Thyroid gland (tissue), 4 donors: Measurements from ENCODE around the gene UTS2. TPM values are rescaled to one million over a fixed set of nuclear protein-coding genes. Genes with fewer than 3 reads are reported as not detected.
A peak's percentile ranks its signal among the peaks of the same experiment; 100 is the strongest.

Experiments
- DNase-seq, 2 donors: peaks; one replicate each; pipeline ENCODE4 v3.0.0-alpha.2; 2019
- H3K27ac ChIP-seq, 3 donors: fragments of 200-600 bp; sonication (generic); 1 replicate in 2 of 3; 2 replicates in 1 of 3; pipeline ENCODE4 v1.5.1; 2016 to 2019; ENCODE audit warnings: mild to moderate bottlenecking in 1 of 3, moderate library complexity in 1 of 3
- H3K27me3 ChIP-seq: fragments of 200-600 bp; sonication (generic); one replicate; pipeline ENCODE4 v1.5.1; 2019
- H3K36me3 ChIP-seq, 2 donors: fragments of 200-600 bp; sonication (generic); one replicate each; pipeline ENCODE4 v1.5.1; 2016 to 2019
- H3K4me1 ChIP-seq, 2 donors: fragments of 200-600 bp; sonication (generic); one replicate each; pipeline ENCODE4 v1.5.1; 2017 to 2019
- H3K4me3 ChIP-seq, 3 donors: fragments of 200-600 bp; sonication (generic); replicated peaks in 1 of 3; 1 replicate in 2 of 3; 2 replicates in 1 of 3; pipeline ENCODE4 v1.5.1; 2016; ENCODE audit warnings: mild to moderate bottlenecking in 1 of 3
- H3K9me3 ChIP-seq: fragments of 200-600 bp; sonication (generic); one replicate; pipeline ENCODE4 v1.5.1; 2017
- POLR2A ChIP-seq, 2 donors: fragments of 450-650 bp; IDR thresholded peaks; one replicate each; pipeline ENCODE4 v1.6.1; 2017; ENCODE audit warnings: antibody characterized with exemption in 2 of 2, mild to moderate bottlenecking in 2 of 2, moderate library complexity in 1 of 2
- WGBS, 2 donors: methylation state at CpG; one replicate each; pipeline ENCODE4 v1.1.5; 2017; 5-methylcytosine and 5-hydroxymethylcytosine counted together
- intact Hi-C: fragments of 100-400 bp; cut with DNase I; formaldehyde crosslinking; loops from one replicate; pipeline ENCODE4 v1.15.1; 2023
- total RNA-seq, 4 donors: library from RNA; depleted of rRNA; stranded (reverse); fragments of >200 nt; gene quantifications; one replicate each; pipeline ENCODE4 v1.2.3, GENCODE V29; 2016
- TF ChIP-seq, protein P1 (sequence below), 6 experiments: fragments of 200-600 bp in 3 of 6; fragments of 450-650 bp in 3 of 6; sonication (generic) in 3 of 6; IDR thresholded peaks; one replicate each; pipeline ENCODE4 v1.5.1; 2016 to 2019; ENCODE audit warnings: antibody characterized with exemption in 6 of 6, mild to moderate bottlenecking in 2 of 6, inconsistent platforms in 1 of 6, moderate library complexity in 1 of 6

UTS2 gene
- total RNA-seq, 4 donors from 2014 or later: not detected

DNA sequence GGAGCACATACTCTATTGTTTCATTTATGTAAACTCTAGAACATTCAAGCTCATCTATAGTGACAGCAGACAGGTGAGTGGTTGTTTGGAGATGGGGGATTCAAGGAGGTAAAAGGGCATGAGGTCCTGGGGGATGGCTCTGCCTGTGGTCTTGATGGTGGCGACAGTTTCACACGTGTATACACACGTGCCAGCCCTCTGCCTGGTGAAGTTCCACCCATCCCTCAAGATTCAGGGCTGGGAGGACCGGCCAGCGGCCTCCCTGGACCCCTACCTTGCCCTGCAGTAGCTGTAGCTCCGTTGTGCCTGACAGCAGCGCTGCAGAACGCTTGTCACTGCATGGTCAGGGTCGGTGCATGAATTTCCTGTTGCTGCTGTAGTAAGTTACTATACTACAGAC lies 38.9 kb upstream of the UTS2 start:
- intact Hi-C loops: no loop called here
- no peaks in the 10 kb centered on the region for H3K27me3 ChIP-seq
- no peaks in the 10 kb centered on the region for H3K4me1 ChIP-seq
- H3K36me3 ChIP-seq: no peaks in the 10 kb centered on the region
- no peaks in the 10 kb centered on the region for H3K9me3 ChIP-seq
- H3K4me3 ChIP-seq: no peak overlapping the region
- WGBS, 2 donors: 59 to 64% methylated on average over 5 to 9 of the region's 9 CpGs
- no peak for TF ChIP-seq POLR2A (IDR thresholded peaks at IDR 0.05)
- TF ChIP-seq, protein P1, sequence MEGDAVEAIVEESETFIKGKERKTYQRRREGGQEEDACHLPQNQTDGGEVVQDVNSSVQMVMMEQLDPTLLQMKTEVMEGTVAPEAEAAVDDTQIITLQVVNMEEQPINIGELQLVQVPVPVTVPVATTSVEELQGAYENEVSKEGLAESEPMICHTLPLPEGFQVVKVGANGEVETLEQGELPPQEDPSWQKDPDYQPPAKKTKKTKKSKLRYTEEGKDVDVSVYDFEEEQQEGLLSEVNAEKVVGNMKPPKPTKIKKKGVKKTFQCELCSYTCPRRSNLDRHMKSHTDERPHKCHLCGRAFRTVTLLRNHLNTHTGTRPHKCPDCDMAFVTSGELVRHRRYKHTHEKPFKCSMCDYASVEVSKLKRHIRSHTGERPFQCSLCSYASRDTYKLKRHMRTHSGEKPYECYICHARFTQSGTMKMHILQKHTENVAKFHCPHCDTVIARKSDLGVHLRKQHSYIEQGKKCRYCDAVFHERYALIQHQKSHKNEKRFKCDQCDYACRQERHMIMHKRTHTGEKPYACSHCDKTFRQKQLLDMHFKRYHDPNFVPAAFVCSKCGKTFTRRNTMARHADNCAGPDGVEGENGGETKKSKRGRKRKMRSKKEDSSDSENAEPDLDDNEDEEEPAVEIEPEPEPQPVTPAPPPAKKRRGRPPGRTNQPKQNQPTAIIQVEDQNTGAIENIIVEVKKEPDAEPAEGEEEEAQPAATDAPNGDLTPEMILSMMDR (IDR thresholded peaks at IDR 0.05): no peak
- no peak overlapping the region for H3K27ac ChIP-seq
- no peak for DNase-seq

DNA sequence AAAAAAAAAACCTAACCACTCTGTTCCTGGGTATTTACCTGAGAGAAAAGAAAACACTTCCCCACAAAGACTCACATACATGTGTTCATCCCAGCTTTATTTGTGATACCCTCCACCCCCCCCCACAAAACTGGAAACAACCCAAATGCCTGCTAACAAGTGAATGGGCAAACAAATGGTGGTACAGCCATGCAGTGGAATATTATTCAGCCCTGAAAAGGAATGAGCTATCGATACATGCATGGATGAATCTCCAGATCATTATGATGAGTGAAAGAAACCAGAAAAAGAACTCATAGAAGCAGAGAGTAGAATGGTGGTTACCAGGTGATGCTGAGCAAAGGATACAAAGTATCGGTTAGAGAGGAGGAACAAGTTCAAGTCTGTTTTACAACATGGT lies 38.0 kb upstream of the UTS2 start:
- no peaks in the 10 kb centered on the region for H3K4me1 ChIP-seq

DNA sequence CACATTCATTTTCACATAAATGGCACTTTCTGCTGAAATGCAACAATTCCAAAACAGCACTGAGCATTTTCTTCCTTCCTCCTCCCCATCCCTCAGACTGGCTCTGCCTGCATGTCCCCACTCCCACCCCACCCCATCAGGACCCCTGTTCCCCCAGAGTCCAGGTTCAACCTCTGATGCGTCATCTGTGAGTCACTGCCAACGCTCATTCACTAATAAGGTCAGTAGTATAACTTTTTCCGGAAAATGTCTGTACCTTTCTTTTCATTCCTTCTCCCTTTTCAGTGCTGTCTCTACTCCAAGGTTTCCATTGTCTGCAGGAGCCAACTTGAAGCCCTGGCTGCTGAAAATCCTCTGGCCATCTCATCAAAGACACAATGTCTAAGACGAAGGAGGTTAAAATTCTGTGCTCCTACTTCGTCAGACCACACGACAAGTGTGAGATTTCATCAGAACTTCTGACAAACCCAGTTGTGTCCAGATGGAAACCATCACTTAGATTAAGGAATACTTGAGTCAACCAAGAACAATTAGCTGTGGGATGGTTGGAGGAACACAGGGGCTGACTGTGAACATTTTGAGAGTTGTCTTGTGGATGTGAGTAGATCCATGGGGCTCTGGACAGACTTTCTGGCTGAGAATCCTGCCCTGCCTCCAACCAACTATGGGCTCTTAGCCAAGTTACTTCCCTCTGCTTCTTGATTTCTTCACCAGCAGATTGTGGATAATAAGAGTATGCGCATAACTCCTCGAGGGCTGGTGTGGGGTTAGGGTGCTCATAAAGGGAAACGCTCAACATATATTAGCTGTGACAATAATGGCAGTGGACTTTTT lies 35.6 kb upstream of the UTS2 start:
- no peak for DNase-seq
- 89 to 91% methylated on average over 9 of the region's 9 CpGs for WGBS, 2 donors
- Histone ChIP-seq H3K27ac (no peak overlapping the region), H3K9me3 (no peaks in the 10 kb centered on the region), H3K27me3 (no peaks in the 10 kb centered on the region), H3K4me3 (no peak overlapping the region), H3K4me1 (no peaks in the 10 kb centered on the region), H3K36me3 (no peaks in the 10 kb centered on the region)
- no peak for TF ChIP-seq POLR2A (IDR thresholded peaks at IDR 0.05)
- TF ChIP-seq, protein P1 (IDR thresholded peaks at IDR 0.05): no peak
- intact Hi-C loops: no loop called here

More for the DNA sequence above, 38.0 kb upstream of the UTS2 start:
- no peaks in the 10 kb centered on the region for H3K36me3 ChIP-seq
- no peaks in the 10 kb centered on the region for H3K27me3 ChIP-seq
- H3K4me3 ChIP-seq: no peak overlapping the region
- intact Hi-C loops: no loop called here
- H3K9me3 ChIP-seq: no peaks in the 10 kb centered on the region
- no peak for DNase-seq
- H3K27ac ChIP-seq: no peak overlapping the region
- WGBS, 2 donors: 96 to 97% methylated on average over 2 of the region's 2 CpGs
- TF ChIP-seq, protein P1 (IDR thresholded peaks at IDR 0.05): no peak
- no peak for TF ChIP-seq POLR2A (IDR thresholded peaks at IDR 0.05)

DNA sequence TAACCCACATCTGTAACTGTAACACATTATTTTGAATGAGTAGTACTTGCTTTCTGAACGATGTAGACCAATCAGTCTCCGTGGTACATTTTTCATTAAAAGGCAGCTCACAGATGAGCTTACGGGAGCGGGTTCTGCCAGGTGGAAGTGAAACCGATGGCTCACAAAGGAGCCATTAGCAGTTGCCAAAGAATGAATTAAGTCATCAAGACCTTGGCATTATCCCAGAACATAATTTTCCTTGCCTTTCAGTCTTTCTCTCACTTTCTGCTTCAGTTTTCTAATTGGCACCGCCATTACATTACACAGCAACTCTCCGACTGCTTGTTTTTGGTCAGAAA lies 33.5 kb upstream of the UTS2 start:
- no peaks in the 10 kb centered on the region for H3K4me1 ChIP-seq
- 71 to 76% methylated on average over 7 of the region's 7 CpGs for WGBS, 2 donors
- no peaks in the 10 kb centered on the region for H3K9me3 ChIP-seq
- no peak overlapping the region for H3K27ac ChIP-seq
- TF ChIP-seq, protein P1 (IDR thresholded peaks at IDR 0.05): no peak
- TF ChIP-seq POLR2A (IDR thresholded peaks at IDR 0.05): no peak
- H3K27me3 ChIP-seq: no peaks in the 10 kb centered on the region
- intact Hi-C loops: no loop called here
- H3K4me3 ChIP-seq: no peak overlapping the region
- no peaks in the 10 kb centered on the region for H3K36me3 ChIP-seq
- DNase-seq: no peak

DNA sequence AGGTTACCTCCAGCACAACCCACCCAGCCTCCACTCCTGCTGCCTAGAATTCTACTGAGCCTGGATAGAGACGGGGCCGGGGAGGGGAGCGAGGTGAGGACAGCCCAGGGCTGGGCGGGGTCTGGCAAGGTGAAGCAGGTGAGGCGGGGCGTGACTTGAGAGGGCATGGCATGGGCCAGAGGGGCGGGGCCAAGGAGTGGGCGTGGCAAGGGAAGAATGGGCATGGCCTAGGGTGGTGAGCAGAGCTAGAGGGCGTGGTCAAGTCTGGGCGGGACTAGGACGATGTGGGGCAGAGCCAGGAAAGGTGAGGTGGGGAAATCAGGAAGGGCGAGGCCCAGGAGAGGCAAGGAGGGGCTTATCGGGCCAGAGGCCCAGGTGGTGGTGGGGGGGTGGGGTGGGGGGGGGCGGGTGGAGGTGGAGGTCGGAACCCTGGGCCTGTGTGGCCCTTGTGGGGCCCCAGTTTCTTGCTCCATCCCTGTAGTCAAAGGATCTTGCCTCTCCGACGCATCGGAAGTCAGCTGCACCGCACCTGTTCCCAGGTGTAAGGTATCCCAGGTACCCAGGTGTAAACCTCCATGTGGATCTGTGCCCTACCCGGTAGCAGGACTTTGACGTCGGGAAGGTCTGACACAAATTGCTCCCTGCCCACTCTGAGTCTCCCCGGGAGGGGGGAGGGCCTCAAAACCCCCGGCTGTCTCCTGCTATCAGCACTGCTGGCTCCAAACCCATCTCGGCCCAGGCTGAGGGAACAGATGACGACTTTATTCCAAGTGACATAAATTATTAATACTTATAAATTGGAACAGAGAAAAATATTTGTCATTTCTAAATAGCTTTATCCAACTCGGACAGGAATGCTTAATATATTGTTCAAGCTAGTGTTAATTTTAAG lies 32.9 kb upstream of the UTS2 start:
- H3K9me3 ChIP-seq: no peaks in the 10 kb centered on the region
- no peaks in the 10 kb centered on the region for H3K36me3 ChIP-seq
- no peaks in the 10 kb centered on the region for H3K27me3 ChIP-seq
- H3K4me1 ChIP-seq: no peaks in the 10 kb centered on the region
- H3K27ac ChIP-seq: no peak overlapping the region
- intact Hi-C loops: no loop called here
- peak; percentile 8 to 18 for DNase-seq
- 27 to 49% methylated on average over 25 of the region's 27 CpGs for WGBS, 2 donors
- no peak for TF ChIP-seq POLR2A (IDR thresholded peaks at IDR 0.05)
- TF ChIP-seq, protein P1 (IDR thresholded peaks at IDR 0.05): no peak
- H3K4me3 ChIP-seq: no peak overlapping the region
